Glutamatergic neuron (in vitro differentiated cells): ENCODE data around the gene CYTIP. TPM values are rescaled to one million over a fixed set of nuclear protein-coding genes. Genes with fewer than 3 reads are reported as not detected.

Experiments
- DNase-seq: peaks from one replicate; pipeline ENCODE4 v3.0.0; 2022
- H3K27ac Mint-ChIP-seq: one replicate; pipeline ENCODE4 v1.8.0; 2020; ENCODE audit warnings: mild to moderate bottlenecking, mixed read lengths, inconsistent platforms; ENCODE audit not compliant: unreplicated experiment
- H3K27me3 Mint-ChIP-seq: one replicate; pipeline ENCODE4 v1.8.0; 2020; ENCODE audit warnings: mild to moderate bottlenecking, moderate library complexity, mixed read lengths, inconsistent platforms; ENCODE audit not compliant: unreplicated experiment
- H3K36me3 Mint-ChIP-seq: one replicate; pipeline ENCODE4 v1.8.0; 2020; ENCODE audit warnings: mild to moderate bottlenecking, mixed read lengths, inconsistent platforms; ENCODE audit not compliant: unreplicated experiment
- H3K4me1 Mint-ChIP-seq: one replicate; pipeline ENCODE4 v1.8.0; 2020; ENCODE audit warnings: mild to moderate bottlenecking, low read depth, mixed read lengths, inconsistent platforms; ENCODE audit not compliant: unreplicated experiment
- H3K4me3 Mint-ChIP-seq: one replicate; pipeline ENCODE4 v1.8.0; 2020; ENCODE audit warnings: mild to moderate bottlenecking, mixed read lengths, inconsistent platforms; ENCODE audit not compliant: unreplicated experiment
- H3K9me3 Mint-ChIP-seq: one replicate; pipeline ENCODE4 v1.8.0; 2020; ENCODE audit warnings: mild to moderate bottlenecking, moderate library complexity, mixed read lengths, inconsistent platforms; ENCODE audit not compliant: unreplicated experiment
- total RNA-seq: library from RNA; stranded (reverse); fragmentation: NEBNext Ultra II Directional; extraction: Animal tissue kit (Norgen Biotek cat#: 25700); gene quantifications from one replicate; pipeline ENCODE4 v1.2.1, GENCODE V29; 2021; ENCODE audit not compliant: unreplicated experiment
- TF ChIP-seq, protein P1 (sequence below): fragments of 200-600 bp; sonication (generic); IDR thresholded peaks from one replicate; pipeline ENCODE4 v1.5.0; 2021; ENCODE audit not compliant: partially characterized antibody, unreplicated experiment

The CYTIP gene
- total RNA-seq, 1 donor from 2014 or later = not detected

DNA sequence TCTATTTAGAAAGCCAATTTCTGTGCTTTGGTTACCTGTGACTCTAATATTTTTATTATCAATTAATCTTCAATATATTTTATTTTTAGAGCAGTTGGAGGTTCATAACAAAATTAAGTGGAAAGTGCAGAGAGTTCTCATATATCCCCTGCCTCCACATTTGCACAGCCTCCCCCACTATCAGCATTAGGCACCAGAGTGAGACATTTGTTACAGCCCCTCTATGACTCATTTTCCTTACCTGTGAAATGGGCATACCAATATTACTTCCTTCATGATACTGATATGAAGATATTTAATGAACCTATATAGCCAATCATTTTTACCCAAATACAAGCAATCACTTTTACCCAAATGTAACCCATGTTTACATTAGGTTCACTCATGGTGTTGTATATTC is 34.0 kb upstream of the CYTIP start:
- Mint-ChIP-seq H3K4me3 (no peak overlapping the region), H3K27me3 (no peaks in the 10 kb centered on the region), H3K36me3 (no peaks in the 10 kb centered on the region), H3K4me1 (no peaks in the 10 kb centered on the region), H3K27ac (no peak overlapping the region), H3K9me3 (no peaks in the 10 kb centered on the region)
- TF ChIP-seq, protein P1, sequence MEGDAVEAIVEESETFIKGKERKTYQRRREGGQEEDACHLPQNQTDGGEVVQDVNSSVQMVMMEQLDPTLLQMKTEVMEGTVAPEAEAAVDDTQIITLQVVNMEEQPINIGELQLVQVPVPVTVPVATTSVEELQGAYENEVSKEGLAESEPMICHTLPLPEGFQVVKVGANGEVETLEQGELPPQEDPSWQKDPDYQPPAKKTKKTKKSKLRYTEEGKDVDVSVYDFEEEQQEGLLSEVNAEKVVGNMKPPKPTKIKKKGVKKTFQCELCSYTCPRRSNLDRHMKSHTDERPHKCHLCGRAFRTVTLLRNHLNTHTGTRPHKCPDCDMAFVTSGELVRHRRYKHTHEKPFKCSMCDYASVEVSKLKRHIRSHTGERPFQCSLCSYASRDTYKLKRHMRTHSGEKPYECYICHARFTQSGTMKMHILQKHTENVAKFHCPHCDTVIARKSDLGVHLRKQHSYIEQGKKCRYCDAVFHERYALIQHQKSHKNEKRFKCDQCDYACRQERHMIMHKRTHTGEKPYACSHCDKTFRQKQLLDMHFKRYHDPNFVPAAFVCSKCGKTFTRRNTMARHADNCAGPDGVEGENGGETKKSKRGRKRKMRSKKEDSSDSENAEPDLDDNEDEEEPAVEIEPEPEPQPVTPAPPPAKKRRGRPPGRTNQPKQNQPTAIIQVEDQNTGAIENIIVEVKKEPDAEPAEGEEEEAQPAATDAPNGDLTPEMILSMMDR = no peak
- no peak for DNase-seq

DNA sequence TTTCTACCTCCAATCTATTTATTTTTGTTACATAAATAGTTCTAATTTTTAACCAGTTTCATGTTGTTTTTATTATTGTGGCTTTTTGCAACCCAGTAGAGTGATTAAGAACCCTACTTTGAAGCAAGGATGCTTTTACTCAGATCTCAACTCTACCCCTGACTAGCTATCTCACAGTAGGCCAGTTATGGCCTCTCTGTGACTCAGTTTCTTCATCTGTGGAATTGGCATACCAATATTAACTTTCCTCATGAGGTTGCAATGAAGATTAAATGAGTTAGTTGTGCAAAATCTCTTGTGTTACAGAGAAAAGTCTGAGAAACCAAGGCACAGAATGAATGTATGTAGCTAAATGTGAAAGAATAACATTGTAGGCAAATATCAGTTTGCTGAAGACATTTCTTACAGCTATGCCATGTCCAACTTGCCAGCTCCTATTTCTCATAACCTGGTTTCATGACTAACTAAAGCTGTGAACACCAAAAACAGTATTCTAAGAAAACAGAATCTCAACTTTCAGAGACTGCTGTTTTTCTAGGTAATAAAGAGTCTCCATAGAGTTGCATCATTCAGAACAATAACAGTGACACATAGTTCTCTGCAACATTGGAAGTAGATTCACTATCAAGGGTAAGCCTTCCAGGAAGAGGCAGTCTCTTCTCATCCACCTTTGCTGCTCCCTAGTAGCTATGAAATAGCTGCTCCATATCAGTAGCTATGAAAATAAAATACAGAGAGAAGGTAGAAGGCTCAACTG is 33.2 kb upstream of the CYTIP start:
- TF ChIP-seq, protein P1 = no peak
- H3K36me3 Mint-ChIP-seq = no peaks in the 10 kb centered on the region
- no peak for DNase-seq
- no peaks in the 10 kb centered on the region for H3K27me3 Mint-ChIP-seq
- no peaks in the 10 kb centered on the region for H3K9me3 Mint-ChIP-seq
- H3K4me1 Mint-ChIP-seq = no peaks in the 10 kb centered on the region
- H3K27ac Mint-ChIP-seq = no peak overlapping the region
- H3K4me3 Mint-ChIP-seq = no peak overlapping the region

DNA sequence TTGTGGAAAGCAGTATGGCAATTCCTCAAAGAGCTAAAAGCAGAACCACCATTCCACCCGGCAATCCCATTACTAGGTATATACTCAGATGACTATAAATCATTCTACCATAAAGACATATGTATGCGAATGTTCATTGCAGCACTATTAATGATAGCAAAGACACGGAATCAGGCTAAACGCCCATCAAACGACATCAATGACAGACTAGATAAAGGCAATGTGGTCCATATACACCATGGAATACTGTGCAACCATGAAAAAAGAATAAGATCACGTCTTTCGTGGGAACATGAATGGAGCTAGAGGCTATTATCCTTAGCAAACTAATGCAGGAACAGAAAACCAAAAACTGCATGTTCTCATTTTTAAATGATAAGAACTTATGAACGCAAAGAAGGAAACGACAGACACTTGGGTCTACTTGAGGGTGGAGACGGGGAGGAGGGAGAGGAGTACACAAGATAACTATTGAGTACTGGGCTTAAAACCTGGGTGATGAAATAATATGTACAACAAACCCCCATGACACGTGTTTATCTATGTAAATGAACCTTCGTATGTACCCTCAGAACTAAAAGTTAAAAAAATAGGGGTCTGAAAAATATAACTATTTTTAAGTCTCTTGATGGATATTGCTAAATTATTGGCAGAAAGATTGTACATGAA is 32.0 kb upstream of the CYTIP start:
- H3K9me3 Mint-ChIP-seq = no peaks in the 10 kb centered on the region
- no peak overlapping the region for H3K4me3 Mint-ChIP-seq
- no peaks in the 10 kb centered on the region for H3K4me1 Mint-ChIP-seq
- no peaks in the 10 kb centered on the region for H3K27me3 Mint-ChIP-seq
- TF ChIP-seq, protein P1 = no peak
- DNase-seq = no peak
- no peaks in the 10 kb centered on the region for H3K36me3 Mint-ChIP-seq
- no peak overlapping the region for H3K27ac Mint-ChIP-seq

DNA sequence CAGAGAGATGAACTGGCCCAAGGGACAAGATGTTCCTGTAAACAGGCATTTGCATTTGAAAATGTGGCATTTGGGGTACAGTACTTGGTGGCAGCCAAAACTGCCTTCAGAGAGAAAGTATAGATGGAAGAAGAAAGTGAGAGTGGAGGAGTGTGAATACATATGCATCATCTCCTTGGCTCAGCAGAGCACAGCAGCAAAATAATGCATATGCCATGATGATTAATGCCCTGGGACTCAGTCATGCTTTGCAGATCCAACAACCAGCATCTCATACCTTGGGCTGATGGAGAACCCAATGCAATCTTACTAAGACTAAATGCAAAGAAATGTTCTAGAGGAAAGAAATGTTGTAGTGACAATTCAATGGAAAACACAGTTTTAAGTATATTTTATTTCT is 29.7 kb upstream of the CYTIP start:
- no peak overlapping the region for H3K27ac Mint-ChIP-seq

More for the DNA sequence above, 29.7 kb upstream of the CYTIP start:
- Mint-ChIP-seq H3K27me3 (no peaks in the 10 kb centered on the region), H3K4me1 (no peaks in the 10 kb centered on the region), H3K4me3 (no peak overlapping the region), H3K9me3 (no peaks in the 10 kb centered on the region), H3K36me3 (no peaks in the 10 kb centered on the region)
- TF ChIP-seq, protein P1 = no peak
- DNase-seq = no peak
